GM18858 (cell line): Measurements from ENCODE around the gene IMMP2L.

Experiments
- ATAC-seq: cut with Tn5 transposase; IDR thresholded peaks from one replicate; pipeline ENCODE4 v1.9.1; 2021; ENCODE audit not compliant: unreplicated experiment

Gene IMMP2L

DNA sequence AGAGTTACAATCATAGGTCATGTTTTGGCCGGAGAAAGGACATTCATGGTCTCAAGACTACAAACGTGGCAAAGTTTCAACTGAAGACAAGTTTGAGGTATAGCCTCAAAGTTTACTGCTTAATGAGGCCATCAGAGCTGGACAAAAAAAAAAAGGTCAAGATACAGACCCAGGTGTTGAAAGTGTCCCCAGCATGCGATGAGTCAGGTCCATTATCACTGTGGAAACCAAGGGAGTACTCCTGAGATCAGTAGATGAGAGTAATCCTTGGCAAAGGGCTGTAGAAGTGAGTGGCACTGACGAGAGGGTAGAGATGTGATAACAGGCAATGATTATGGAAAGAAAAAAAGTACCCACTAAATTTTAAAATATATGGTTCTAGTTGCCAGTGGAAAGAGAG, 551.5 kb downstream of the IMMP2L start:
- ATAC-seq = no peak

- no peak for ATAC-seq
Measured at GRCh38 chr7:111009526-111010040, 552.7 kb downstream of the IMMP2L start.

DNA sequence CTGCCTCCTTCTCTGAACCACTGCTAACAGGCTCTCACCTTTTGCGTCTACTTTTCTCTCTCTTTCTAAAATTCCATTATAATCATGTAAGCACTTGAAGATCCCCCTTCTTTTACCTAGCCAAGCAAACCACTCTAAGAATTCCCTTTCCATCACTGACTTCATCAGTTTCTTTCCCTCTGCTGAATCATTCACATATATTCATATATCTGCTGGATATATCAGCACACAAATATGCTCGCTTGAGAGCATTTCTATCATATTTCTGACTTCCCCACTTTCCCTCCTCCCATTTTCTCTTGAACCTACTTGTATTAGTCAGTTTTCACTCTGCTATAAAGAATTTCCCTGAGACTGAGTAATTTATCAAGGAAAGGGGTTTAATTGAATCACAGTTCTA, 555.6 kb downstream of the IMMP2L start:
- ATAC-seq = no peak

DNA sequence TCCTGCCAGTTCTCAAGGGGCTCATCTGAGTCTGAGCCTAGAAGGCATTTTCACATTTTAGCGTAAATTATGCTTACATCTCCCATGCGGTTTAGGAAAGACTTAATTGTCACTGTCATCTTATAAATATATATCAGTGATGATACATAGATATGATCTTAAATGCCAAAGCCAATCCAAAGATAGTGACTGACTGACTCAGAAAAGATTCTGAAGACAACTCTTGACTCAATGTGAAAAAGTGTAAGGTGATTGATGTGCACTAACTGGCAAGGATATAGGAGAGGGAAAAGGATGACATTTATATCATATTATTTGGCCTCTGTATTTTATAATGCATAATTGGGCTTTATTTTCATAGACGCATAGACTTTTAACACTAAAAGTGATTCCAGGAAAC, 556.3 kb downstream of the IMMP2L start:
- no peak for ATAC-seq

- ATAC-seq = no peak
Measured at GRCh38 chr7:111005445-111005844, 556.8 kb downstream of the IMMP2L start.

- ATAC-seq = no peak
Measured at GRCh38 chr7:111004310-111004901, 557.9 kb downstream of the IMMP2L start.

DNA sequence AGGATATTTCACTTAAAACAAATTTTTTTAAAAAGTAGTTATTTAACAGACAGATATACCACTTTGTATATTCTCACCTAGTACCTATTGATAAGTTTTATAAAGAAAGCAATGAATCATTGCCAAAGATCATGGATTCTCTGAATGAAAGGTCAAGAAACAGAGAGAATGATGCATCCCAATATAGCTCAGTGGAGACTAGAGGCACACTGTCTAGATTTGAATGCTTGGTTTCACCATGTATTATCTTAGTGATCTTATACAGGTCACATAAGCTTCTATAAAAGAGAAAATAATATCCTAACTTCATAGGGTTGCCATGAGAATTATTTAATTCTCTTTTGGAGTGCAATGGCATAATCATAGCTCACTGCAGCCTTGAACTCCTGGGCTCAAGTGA, 558.4 kb downstream of the IMMP2L start:
- ATAC-seq = no peak

DNA sequence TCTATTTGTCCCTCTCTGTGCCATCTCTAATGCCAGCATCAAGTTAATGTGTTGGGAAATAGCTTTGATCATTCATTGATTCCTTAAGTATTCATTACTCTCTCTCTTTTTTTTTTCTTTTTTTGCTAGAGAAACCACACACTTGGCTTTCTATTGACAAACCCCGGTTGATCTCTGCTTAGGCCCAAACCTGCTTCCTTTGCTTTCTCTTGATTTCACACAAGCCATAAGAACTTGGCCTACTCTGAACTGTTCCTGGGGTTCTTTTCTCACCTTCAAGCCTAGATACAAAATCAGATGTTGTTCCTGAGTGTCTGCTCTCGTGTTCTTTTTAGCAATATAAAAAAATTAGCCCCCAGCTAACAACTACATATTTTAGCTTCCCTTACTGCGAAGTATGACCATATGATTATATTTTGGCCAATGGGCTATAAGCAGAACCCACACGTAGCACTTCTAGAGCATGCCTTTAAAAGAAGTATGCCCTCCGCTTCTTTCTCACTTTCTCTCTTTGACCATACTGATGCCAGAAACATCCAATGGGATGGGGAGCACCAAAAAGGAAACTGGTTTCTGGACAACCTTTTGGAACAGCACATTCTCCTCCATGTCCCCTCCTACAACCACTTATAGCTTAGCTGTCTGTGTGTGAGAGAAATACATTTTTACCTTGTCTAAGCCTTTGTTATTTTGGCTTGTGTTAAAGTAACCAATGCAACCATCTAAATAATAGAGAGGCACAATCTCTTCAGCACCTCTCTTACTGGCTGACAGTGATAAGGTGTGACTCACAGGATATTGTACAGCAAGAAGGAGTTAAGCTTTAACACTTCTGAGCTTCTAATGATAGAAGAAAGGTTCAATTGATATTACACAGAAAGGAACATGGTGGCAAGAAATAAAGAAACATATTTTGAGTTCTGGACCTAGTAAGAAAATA, 568.0 kb downstream of the IMMP2L start:
- ATAC-seq = no peak

- ATAC-seq = no peak
Measured at GRCh38 chr7:110988890-110989501, 573.3 kb downstream of the IMMP2L start.

GRCh38 chr7:110988348-110988747, 573.9 kb downstream of the IMMP2L start:
- ATAC-seq = no peak

DNA sequence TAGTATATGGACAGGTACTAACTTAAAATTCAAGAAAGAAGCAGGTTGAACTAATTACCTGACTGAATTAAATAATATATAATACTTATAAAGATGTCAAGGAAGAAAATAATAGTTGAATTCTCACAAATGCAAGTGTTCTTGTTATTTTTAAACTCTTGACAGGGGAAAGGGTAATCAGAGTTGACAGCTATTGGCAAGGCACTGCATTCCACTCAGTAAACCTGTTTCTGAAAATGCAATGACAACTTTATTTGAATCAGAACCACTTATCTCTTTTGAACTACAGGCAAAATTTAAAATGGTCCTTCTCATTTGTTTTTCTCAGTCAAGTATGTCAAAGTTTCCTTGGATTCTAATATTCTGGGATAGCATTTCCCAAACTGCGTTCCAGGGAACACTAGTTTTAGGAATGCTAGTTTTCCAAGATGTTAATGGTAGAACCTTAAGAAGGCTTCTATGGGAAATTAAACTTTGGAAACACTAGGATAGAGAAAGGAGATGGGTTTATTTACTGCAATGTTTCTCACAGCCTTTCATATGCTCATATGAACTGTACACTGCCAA, 575.1 kb downstream of the IMMP2L start:
- ATAC-seq = no peak

- ATAC-seq = no peak
Measured at GRCh38 chr7:110983822-110984456, 578.4 kb downstream of the IMMP2L start.

GRCh38 chr7:110977127-110977737, 585.1 kb downstream of the IMMP2L start:
- no peak for ATAC-seq

- ATAC-seq = no peak
Measured at GRCh38 chr7:110975486-110975885, 586.8 kb downstream of the IMMP2L start.

DNA sequence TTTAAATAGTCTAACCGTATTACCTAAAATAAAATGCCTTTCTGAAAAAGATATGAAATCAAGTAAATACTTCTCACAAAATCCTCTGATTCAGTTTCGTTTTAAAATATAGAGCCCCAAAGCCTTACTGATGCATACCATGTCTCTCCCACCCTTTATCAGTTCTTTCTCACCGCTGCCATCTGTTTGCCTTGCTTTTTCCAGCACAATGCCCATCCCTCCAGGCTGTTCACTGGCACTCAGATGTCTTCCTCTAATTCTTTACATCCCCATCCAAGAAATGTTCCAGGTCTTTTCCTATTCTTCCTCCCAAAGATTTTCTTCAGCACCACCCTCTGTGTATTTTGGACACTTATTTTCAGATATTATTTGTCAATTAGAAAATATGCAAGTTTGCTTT, 587.9 kb downstream of the IMMP2L start:
- no peak for ATAC-seq

- ATAC-seq = no peak
Measured at GRCh38 chr7:110973196-110973990, 588.9 kb downstream of the IMMP2L start.

DNA sequence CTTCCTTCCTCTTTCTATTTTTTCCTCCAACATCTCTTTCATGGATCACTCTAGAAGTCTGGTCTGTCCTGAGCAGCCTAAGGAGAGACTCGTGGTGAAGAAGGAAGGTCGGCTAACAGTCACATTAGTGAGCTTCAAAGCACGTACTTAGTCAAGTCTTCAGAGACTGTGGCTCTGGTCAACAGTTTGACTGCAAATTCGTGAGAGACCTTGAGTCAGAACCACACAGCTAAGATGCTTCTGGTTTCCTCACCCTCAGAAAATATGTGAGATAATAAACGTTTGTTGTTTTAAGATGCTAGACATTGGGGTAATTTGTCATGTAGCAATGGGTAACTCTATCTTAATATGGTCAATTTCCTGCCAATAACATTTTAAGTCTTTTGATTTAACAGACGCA, 597.5 kb downstream of the IMMP2L start:
- ATAC-seq = no peak

DNA sequence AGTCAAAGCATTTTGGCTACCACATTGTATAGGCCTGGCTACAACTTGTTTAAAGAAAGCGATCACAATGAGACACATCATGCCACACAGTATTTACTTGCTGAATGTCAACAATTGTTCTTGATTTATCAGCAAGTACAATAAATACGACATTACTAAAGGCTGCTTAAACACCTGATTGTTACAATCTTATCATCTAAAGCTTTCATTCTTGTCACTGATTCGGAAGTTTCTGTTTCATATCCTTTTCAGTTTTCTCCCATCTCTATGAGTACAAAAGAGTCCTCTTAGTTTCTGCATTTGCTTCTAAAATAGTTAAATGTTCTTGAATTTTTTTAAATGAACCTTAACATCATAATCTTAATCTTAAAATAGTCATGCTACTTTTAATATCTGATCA, 599.5 kb downstream of the IMMP2L start:
- no peak for ATAC-seq

DNA sequence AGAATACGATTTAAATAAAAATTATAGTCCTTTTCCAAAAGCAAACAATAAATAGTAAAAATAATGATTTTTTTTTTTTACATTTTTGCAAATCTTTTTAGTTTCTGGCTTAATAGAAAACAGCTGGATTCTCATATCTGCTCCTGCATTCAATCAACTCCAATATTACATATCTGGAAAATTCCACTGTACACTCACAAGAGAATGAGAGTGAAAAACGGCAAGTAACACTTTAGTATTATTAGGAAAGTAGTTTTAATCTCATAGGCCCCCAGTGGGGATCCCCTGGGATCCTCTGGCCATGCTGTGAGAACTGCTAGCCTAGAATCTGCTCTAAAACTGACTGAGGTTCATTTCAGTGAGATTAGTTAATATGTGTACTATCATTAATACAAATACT, 599.9 kb downstream of the IMMP2L start:
- ATAC-seq = no peak

GRCh38 chr7:110960811-110961210, 601.5 kb downstream of the IMMP2L start:
- no peak for ATAC-seq
